HS-27A (cell line): ENCODE results near the gene BBX.

ENCODE experiments used
- DNase-seq: peaks from one replicate; pipeline ENCODE4 v3.0.0-alpha.2; 2012; ENCODE audit warnings: low read depth, missing footprints

BBX gene

DNA sequence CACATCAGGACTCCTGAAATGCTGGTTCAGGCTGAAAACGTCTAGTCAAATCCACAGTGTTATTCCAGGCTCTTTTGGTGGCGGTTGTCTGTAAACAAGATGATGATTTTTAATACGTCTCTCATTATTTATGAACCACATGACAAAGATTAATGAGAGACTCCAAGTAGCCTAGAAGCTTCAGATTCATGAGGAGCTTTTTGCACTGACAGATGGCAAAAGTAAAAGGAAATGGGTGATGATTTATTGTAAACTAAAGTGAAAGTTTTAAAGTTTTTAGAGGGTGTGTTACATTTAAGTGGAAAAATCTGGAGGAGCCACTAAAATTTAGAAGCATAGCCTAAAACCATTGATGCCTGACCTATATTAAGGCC is 77.0 kb downstream of the BBX start:
- no peak for DNase-seq

DNA sequence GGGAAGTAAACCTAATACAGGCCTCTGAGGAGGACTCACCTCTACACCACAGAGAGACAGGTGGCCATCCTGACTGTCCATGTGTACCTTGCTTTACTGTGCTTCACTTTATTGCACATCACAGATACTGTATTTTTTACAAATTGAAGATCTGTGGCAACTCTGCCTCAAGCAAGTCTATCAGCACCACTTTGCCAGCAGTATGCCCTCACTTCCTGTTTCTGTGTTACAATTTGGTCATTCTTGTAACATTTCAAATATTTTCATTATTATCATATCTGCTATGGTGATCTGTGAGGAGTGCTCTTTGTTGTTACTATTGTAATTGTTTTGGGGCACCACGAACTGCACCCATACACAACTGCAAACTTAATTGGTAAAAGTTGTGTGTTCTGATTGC is 78.0 kb downstream of the BBX start:
- no peak for DNase-seq

GRCh38 chr3:107604057-107604822 is 81.5 kb downstream of the BBX start:
- DNase-seq: no peak

DNA sequence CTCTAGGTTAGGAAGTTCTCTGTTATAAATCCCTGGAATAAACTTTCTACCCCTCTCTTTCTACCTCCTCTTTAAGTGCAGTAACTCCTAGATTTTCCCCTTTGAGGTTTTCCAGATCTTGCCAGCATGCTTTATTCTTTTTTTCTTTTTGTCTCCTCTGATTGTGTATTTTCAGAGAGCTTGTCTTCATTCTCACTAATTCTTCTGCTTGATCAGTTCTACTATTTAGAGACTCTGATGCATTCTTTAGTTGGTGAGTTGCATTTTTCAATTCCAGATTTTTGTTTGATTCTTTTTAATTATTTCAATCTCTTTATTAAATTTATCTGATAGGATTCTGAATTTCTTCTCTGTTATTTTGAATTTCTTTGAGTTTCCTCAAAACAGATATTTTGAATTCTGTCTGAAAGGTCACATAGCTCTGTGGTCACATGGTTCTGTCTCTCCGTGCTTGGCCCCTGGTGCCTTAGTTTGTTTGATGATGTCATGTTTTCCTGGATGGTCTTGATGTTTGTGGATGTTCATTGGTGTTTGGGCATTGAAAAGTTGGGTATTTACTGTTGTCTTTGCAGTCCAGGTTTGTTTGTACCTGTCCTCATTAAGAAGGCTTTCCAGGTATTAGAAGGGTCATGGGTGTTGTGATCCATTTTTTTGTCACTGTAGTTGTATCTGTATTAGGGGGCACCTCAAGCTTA is 89.2 kb downstream of the BBX start:
- no peak for DNase-seq

DNA sequence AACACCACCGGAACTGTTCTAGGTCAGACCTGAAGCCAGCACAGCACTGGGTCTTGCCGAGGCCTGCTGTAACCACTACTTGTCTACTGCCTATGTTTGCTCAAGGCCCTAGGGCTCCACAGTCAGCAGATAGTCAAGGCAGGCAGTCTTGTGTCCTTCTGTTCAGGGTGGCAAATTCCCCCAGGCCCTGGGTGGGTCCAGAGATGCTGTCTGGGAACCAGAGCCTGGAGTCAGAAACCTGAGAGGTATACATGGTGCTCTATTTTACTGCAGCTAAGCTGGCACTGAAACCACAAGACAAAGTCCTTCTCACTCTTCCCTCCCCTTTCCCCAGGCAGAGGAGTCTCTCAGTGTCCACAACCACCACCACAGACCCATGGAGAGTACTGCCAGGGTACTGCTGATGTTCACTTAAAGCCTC is 89.9 kb downstream of the BBX start:
- DNase-seq: no peak

- no peak for DNase-seq
These were observed 96.8 kb downstream of the BBX start for GRCh38 chr3:107619549-107619948.

DNA sequence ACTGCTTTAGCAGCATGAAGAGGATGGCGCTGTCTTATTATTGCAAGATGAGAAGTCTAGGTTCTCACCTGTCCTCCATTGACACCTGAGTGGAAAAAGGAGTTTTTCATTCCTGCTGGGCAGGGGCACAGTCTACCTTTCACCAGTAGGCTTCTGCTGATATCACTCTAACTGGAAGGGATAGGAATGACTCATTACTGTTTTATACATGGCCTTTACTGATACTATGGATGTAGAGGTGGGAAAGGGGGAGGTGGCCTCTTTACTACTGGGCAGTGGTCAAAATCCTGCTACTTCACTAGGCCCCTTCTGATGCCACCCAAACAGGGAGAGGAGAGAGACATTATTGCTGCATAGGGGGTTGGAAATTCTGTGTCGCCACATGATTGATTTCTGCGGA is 97.8 kb downstream of the BBX start:
- DNase-seq: no peak

DNA sequence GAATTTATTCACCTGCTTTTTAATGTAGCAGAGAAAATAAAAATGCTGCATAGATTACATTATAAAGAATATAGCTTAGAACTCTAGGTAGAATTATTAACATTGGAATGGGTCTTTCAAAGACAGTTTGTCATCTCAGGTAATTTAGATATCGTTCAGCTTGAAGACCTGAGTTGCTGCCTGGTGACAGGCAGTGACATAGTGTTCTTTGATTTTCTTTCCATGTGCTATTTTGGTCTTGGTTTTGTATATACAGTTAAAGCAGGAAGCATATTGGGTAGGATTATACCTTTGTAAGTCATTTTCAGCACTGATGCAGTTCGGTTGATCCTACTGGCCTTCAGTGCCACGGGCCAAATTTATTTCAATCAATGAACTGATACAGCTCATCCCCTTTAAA is 98.7 kb downstream of the BBX start:
- no peak for DNase-seq

GRCh38 chr3:107627962-107628542 is 105.3 kb downstream of the BBX start:
- no peak for DNase-seq

- DNase-seq: no peak
These were observed 106.8 kb downstream of the BBX start for GRCh38 chr3:107629566-107629965.

- DNase-seq: no peak
These were observed 108.0 kb downstream of the BBX start for GRCh38 chr3:107630779-107631178.

GRCh38 chr3:107632576-107632975 is 109.8 kb downstream of the BBX start:
- no peak for DNase-seq

GRCh38 chr3:107633327-107634098 is 110.8 kb downstream of the BBX start:
- DNase-seq: no peak

GRCh38 chr3:107634099-107634489 is 111.3 kb downstream of the BBX start:
- DNase-seq: no peak

GRCh38 chr3:107637416-107638183 is 114.8 kb downstream of the BBX start:
- DNase-seq: no peak

- DNase-seq: no peak
These were observed 119.0 kb downstream of the BBX start for GRCh38 chr3:107641572-107642307.

GRCh38 chr3:107643038-107643883 is 120.5 kb downstream of the BBX start:
- no peak for DNase-seq

GRCh38 chr3:107644631-107645030 is 121.9 kb downstream of the BBX start:
- no peak for DNase-seq

- DNase-seq: no peak
These were observed 128.0 kb downstream of the BBX start for GRCh38 chr3:107650788-107651187.

DNA sequence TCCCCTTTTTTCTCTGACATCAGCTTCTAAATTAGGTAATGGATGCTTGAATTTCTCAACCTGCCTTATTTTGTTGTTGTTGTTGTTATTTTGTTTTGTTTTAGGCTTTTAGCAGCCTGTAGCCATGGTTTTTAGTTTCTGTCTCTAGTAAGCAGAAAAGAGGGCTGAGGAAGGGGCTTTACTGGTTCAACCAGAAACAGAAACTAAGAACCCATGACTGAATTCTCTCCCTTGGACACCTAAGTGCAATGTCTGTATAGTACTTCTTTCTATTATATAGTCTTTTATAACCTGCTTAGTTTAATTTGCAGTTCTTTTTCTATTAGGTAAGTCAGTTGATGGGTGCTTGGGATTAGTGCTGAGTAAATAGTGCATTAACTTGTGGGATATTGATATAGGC is 129.0 kb downstream of the BBX start:
- no peak for DNase-seq
